NCI-H510A (cell line): ENCODE results near the gene KCNQ1.

Experiments used
- DNase-seq: peaks from one replicate; lab custom pipeline; 2025; lab: John Stamatoyannopoulos, UW

KCNQ1 gene

GRCh38 chr11:2883979-2884815 is 439.4 kb downstream of the KCNQ1 start:
- no peak for DNase-seq

- no peak for DNase-seq
Observed at GRCh38 chr11:2885017-2885677, 440.3 kb downstream of the KCNQ1 start.

- DNase-seq, result no peak
Observed at GRCh38 chr11:2885678-2886081, 440.9 kb downstream of the KCNQ1 start, which contains the start of gene CDKN1C. Gene CDKN1C, minus strand, starts transcription at chr11:2885775. Its CDS starts 319 bp downstream, at chr11:2885456.

- no peak for DNase-seq
Observed at GRCh38 chr11:2886191-2886894, 441.5 kb downstream of the KCNQ1 start.

GRCh38 chr11:2886936-2887335 is 442.1 kb downstream of the KCNQ1 start:
- no peak for DNase-seq

- DNase-seq, result no peak
Observed at GRCh38 chr11:2887515-2888195, 442.8 kb downstream of the KCNQ1 start.

- DNase-seq, result no peak
Observed at GRCh38 chr11:2888266-2888968, 443.6 kb downstream of the KCNQ1 start.

- no peak for DNase-seq
Observed at GRCh38 chr11:2889362-2890273, 444.8 kb downstream of the KCNQ1 start.

- DNase-seq, result no peak
Observed at GRCh38 chr11:2890466-2891294, 445.9 kb downstream of the KCNQ1 start.

- no peak for DNase-seq
Observed at GRCh38 chr11:2891326-2892214, 446.8 kb downstream of the KCNQ1 start.

- no peak for DNase-seq
Observed at GRCh38 chr11:2892215-2892966, 447.6 kb downstream of the KCNQ1 start.

GRCh38 chr11:2892967-2893528 is 448.2 kb downstream of the KCNQ1 start:
- no peak for DNase-seq

- DNase-seq, result no peak
Observed at GRCh38 chr11:2893935-2894334, 449.1 kb downstream of the KCNQ1 start.

- DNase-seq, result no peak
Observed at GRCh38 chr11:2896047-2896446, 451.2 kb downstream of the KCNQ1 start.

- DNase-seq, result no peak
Observed at GRCh38 chr11:2897048-2897447, 452.2 kb downstream of the KCNQ1 start.

GRCh38 chr11:2898366-2899079 is 453.7 kb downstream of the KCNQ1 start:
- DNase-seq, result no peak
